Measurements from ENCODE around the gene ATP5ME.
"Not testable (repeated sequence)": the region's sequence is repeated elsewhere in the genome, so short reads cannot be mapped to it uniquely, and the experiment has no call there.

Gene ATP5ME

DNA sequence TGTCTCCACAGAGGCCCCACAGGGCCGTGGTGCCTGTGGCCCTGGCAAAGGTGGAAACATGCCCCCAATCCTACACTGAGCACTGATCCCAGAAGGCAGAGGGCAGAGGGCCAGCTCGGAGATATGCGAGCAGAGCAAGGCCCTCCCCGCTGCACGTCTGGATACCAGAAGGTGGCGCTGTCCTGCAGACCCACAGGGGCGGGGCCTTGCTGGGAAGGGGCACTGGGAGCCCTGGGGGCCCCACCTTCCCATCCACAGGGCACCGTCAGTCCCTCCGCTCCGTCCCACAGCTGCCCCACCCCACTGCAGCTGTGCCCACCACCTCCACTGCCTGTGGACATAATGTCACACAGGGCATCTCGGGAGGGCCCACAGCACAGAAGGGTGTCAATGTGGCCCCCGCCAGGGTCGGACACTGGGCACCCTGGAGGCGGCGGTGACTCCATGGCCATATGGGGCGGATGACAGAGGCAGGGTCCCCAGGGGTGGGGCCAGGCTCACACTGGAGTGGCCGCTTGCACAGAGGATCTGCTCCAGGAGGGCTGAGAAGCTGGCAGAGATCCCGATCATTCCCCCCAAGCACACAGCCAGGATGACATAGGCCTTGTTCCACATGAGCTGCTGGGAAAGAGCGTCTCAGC, 10.0 kb upstream of the ATP5ME start:
- DNase-seq (ENCODE audit: low spot score): peak; percentile 72

DNA sequence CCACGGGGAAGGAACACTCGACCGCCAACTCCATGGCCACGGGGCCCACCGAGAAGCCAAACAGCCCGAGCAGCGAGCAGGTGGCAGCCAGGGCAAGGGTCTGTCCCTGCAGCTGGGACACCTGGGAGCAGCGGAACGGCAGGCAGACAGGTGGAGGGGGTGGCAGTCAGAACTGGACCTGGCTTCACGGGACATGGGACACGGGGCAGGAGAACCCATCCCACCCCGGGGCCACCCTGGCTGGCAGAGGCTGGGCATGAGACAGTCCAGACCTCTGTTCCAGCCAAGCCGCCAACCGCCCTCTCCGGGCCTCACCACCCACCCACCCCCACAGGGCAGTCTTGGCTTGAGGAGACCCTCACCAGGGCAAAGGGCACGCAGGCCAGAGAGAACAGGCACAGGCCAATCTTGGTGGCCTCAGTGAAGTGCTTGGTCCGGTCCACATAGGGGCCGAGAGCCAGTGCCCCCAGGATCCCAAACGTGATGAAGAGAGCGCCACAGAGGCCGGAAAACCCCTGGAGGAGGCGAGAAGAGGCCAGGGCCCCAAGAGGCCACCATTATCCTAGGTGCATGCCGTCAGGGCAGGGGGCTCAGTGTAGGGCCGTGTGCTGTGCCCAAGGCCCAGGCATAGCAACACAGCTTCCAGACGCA, 9.3 kb upstream of the ATP5ME start:
- peak; percentile 65 for DNase-seq (ENCODE audit: low spot score)

DNA sequence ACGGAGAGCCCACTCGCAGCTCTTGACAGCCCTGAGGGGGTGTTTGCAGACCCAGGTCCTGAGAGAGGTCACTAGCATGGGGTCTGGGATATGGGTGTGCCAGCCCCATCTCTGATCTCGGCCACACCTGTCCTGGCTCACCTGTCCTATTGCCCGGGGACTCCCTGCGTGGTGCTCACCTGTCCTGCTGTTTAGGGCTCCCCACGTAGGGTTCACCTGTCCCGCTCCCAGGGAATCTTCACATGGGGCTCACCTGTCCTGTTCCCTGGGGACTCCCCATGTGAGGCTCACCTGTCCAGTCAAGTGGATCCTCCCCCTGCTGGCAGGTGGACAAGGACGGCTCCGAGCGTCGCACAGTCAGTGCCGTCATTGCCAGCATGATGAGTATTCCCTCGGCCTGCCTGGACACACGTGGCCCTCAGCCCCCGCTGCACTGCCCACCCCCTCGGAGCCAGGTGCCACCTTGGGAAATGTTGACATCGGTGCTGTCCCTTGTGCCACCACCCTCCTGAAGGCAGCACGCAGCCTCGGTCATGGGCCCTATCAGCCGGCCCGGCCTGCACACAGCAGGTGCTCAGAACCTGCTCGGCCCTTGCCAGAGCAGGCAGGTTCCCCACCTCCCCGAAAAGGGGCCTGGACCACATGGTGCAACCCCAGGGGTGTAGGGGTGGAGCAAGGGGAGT, 8.6 kb upstream of the ATP5ME start:
- peak; percentile 62 for DNase-seq (ENCODE audit: low spot score)

DNA sequence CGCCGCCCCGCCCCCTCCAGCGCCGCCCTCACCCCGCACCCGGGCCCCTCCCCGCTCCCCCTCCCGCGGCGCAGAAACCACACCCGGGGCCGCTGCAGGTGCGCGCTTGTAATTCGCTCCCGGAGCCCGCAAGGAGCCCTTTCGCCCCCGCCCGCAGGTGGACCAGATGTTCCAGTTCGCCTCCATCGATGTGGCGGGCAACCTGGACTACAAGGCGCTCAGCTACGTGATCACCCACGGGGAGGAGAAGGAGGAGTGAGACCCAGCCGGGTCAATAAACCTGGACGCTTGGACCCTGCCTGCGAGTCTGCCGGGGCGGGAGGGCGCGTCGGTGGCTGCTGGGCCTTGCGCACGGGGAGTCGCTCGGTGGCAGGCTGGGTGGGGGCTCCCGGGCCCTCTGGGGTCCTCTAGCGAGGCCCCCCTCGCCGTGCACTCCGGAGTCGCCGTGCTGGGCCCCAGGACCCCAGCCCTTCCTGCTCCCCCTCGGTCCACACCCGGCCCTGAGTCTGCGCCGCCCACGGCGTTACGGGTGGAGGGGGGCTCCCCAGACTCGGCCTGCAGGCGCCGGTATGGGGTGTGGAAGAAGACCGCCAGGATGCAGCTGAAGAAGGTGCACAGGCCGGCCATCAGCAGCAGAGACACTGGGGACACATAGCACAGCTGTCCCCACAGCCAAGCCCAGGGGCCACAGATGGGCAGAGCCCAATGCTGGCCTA, 7.8 kb upstream of the ATP5ME start:
- peak; percentile 63 for DNase-seq (ENCODE audit: low spot score)

DNA sequence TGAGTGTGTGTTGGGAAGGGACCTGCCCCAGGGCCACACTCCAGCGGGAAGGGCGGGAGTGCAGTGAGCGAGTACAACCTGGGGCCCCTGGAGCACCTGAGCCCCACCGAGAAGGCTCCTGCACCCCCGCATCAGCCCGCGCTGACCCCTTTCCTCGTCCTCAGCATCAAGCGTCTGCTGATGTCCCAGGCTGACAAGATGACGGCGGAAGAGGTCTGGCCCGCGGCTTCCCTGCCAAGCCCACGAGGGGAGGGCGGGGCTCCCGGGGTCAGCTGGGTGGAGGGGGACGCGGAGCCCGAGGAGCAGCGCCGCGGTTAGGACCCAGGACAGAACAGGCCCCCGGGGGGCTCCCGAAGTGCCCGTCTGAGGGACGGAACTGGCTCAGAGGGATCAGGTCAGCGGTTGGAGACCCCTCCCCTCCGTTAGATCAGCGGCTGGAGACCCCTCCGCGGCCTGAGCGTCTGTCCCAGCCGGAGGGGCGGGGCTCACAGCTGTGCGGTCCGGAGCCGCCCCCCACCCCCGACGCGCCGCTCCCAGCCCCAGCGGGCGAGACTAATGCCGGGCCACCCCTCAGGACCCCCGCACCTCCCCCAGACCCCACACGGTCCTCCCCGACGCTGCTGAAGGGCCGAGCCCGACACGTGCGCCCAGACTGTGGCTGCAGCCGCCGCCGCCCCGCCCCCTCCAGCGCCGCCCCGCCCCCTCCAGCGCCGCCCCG, 7.0 kb upstream of the ATP5ME start:
- DNase-seq (ENCODE audit: low spot score): peak; percentile 84

DNA sequence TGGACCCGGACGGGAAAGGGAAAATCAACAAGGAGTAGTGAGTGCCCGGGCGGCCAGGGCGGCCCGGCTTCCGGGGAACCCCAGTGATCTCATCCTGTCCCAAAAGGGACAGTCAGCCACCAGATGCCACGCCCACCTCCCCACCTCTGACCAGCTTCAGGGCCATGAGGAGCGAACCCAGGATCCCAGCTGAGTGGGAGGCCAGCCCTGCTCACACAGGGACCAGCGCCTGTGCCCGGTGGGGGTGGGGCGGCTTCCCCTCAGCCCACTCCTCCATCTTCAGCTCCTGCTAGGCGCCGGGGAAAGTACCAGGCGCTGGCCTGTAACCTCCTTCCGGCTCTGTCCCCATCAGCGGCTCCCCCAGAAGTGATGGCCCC, 6.5 kb upstream of the ATP5ME start:
- DNase-seq (ENCODE audit: low spot score): peak; percentile 61

DNA sequence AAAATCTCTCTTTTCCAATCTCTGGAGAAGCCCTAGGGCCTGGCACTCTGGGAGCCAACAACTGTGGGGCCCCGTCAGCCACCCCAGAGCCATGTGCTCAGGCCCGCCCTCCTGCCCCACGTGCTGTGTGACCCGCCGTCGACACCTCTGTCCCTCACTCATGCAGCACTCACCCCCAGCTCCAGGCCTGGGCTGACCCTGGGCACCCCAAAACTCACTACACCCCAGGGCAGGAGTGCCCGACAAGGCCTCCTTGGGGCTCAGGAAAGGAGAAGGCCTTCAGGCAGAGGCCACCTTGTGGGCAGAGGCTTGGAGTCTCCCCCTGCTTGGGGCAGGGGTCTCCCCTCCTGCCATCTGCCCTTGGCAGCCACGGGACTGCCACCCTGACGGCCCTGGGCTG, 6.0 kb upstream of the ATP5ME start:
- DNase-seq (ENCODE audit: low spot score): no peak

DNA sequence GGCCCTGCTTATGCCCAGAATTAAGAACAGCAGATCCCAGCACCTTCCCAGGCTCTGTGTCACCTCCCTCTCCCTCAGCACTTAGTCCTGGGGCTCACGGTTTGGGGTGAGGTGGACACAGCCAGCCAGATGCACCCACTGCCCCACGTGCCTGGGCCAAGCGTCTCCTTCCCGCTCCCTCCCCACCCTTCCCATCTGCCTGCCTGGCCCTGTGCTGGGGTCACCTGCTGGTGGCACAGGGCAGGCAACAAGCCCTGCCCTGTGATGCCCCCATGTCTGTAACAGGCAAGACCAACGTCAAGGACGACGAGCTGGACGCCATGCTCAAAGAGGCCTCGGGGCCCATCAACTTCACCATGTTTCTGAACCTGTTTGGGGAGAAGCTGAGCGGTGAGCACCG, 5.6 kb upstream of the ATP5ME start:
- DNase-seq (ENCODE audit: low spot score): peak; percentile 58

DNA sequence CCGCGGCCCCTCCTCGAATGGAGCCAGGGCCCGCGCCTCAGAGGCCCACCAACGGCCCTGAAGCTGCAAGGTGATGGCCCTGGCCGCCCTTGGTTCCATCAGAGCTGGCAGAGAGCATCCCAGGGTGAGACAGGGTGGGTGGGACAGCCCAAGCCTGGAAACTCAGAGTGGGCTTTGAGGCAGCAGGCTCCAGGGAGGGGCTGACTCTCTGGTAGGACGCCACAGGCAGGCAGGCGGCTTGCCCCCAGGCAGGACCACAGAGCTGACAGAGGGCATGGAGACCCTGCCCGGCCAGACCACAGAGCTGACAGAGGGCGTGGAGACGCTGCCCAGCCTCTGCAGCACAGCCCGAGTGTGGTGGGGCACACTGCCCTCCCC, 5.0 kb upstream of the ATP5ME start:
- DNase-seq (ENCODE audit: low spot score): no peak

DNA sequence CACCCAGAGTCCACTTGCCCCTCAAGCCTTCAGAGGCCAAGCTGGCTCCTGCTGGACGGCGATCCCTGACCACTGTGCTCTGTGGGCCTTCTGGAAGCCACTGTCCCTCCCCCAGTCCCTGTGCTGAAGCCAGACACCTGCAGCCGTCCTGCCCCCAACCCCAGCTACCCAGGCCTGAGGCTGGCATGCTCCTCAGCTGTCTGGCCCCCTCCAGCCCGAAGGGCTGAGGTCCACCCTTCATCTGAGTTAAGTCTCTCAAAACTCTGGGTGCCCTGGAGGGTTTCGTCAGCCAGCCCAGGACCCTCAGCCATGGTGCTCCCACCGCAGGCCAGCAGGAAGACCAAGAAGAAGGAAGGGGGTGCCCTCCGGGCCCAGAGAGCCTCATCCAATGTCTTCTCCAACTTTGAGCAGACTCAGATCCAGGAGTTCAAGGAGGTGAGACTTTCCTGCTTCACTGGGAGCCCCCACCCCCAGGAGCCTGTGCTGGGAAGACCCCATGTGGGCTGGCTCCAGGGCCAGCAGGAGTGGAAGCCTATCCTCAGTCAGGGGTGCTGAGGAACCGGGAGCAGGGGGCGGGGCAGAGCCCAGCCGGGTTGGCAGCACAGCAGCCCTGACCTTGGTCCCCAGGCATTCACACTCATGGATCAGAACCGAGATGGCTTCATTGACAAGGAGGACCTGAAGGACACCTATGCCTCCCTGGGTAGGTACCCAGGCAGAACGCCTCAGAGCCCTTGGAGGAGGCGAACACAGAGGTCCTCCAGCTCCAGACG, 4.4 kb upstream of the ATP5ME start:
- peak; percentile 64 for DNase-seq (ENCODE audit: low spot score)

DNA sequence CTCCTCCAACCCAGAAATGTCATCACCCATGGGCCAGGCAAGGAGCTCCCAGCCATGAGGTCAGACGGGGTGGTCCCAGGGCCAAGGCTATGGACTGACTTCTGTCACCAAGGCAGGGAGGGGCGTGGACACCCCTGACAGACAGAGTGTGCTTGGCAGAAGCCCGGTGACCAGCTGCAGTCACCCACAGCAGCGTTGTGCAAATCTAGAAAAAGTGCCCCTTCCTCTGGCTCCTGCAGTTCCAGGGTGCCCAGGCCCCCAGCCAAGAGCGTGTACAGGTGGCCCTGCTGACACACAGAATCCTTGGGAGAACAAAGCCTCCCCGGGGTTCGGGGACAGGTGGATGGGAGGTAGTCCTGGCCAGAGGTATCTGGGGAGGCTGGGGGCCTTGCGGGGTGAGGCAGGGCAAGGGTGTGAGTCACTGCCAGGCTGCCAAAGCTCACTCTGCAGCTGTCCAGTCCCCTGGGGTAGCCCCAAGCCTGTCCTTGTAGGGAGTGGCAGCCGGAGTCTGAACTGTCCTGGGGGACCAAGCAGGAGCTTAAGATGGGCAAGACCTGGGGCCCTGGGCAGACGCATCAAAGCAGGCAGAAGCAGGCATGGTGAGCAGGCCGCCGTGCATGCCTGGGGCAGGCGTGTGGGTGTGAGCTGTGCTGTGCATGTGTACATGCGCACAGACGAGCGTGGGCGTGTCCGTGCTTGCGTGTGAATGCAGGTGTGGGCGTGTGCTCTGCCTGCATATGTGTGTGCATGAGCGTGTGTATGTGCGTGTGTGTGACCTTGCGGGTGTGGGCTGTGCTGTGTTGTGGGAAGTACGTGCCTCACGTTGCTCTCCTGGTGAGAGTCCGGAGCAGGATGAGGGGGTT, 3.6 kb upstream of the ATP5ME start:
- DNase-seq (ENCODE audit: low spot score): no peak

DNA sequence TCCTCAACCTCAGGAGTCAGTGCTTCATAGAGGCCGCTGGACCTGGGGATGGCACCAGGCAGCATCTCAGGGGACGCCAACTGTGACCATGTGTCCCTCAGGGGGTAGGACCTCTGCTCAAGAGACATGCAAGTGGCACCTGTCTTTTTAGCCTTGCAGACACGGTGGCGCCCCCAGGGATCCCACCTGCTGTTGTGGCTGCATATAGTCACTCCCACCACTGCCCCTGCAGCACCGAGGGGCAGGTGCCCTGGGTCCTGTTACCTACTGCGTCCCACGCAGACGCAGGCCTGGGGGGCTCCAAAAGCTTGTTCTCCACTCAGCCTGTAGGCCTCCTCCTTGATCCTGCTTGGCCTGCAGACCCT, 2.8 kb upstream of the ATP5ME start:
- DNase-seq (ENCODE audit: low spot score): no peak

DNA sequence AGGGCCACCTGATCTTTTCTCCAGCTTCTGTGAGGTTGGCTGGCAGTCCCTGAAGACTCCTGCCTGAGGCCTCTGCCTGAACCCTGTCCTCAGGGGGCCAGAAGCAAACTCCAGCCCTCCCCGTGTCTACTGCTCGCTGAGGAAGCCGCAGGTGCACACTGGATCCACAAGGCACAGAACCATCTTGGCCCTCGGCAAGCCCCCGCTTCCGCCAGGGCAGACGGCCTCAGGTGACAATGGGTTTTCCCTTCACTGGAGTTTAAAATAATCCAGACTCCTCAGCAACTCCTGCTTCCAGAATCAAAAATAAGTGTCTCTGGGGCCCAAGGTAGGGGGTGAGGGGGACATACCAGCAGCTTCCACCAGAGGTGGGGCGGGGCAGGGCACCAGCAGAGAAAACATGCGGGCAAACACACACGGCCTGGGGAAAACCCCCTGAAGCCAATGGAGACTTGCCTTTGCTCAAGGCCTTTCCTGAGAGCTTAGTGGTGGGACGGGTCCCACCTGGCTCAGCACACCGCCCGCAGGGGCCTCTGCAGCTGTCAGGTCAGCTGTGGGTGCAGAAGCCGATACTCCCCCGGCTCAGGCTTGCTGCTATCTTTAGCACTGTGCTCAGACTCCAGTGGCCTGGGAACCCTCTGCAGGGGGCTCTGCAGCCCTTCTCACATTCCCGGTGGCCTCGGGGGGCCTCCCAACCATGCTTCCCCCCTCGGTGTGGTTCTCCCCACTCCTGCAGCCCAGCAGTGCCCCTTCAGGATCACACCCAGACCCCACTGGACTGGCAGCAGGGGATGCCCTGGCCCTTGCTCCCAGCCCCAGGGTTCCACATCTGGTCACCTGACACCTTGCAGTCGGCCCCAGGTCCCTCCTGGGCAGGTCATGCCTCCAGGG, 2.1 kb upstream of the ATP5ME start:
- DNase-seq (ENCODE audit: low spot score): peak; percentile 60

DNA sequence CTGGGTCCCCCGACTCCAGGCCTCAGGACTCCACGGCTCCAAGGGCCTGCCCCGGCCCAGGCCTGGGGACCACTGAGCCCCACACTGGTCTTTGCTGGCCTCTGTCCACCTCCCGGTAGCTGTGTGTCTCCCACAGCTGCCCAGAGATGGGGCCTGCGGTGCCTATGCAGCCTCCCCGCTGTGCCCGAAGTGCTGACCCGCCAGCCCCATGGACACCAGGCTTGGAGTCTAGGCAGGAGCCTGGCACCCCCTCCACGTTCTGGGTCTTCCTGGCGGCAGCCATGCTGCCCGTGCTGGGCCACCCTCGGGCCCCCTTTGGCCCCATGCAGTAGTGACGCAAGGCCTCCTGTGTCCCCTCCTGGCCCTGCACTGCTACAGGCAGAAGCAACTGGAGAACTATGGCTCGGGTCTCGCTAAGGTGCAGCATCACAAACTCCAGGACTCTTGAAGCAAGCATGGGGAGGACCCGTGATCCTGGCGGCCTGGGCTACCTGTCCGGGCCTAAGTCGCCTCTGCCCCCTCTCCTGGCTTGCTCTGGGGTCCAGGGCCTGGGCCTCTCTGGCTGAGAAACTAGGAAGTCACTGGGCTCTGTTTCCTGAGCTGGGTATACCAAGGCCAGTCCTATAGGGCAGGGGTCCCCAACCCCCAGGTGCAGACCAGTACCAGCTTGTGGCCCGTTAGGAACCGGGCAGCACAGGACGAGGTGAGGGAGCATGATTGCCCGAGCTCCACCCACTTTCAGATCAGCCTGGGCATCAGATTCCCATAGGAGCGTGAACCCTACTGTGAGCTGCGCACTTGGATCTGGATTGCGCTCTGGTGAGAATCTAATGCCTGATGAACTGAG, 1.2 kb upstream of the ATP5ME start:
- DNase-seq (ENCODE audit: low spot score): no peak

DNA sequence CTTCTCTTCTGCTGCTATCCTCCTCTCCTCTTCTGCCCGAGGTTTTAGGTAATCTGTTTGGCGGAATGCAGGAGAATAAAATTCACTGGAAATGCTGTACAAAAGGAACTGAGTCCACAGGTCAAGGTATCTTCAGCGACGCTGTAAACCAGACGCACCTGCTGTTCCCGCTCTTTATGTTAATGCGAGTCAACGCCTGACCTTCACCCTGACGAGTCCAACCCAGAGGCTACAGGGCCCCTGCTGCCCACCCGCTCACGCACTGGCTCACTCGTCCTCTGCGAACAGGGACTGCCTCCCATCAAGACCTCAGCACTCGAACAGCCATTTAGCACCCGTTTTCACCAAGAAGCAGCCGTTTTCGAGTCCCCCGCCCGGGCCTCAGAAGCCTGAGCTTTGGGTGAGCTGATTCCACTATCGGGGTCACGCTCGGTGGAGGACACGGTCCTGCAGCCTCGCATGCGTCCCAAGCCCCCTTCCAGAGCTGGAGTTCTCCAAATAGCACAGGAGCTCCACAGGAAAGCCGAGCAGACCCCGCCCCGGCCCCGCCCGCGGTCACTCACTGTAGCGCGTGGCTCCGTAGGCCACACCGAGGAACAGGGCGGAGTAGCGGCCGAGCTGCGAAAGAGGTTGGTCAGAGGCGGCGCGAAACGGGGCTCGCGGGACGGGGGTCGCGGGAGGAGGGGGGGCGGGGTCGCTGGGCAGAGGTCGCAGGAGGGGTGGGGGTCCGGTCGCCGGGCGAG, 556 bp downstream of the ATP5ME start:
- DNase-seq (ENCODE audit: low spot score): no peak

DNA sequence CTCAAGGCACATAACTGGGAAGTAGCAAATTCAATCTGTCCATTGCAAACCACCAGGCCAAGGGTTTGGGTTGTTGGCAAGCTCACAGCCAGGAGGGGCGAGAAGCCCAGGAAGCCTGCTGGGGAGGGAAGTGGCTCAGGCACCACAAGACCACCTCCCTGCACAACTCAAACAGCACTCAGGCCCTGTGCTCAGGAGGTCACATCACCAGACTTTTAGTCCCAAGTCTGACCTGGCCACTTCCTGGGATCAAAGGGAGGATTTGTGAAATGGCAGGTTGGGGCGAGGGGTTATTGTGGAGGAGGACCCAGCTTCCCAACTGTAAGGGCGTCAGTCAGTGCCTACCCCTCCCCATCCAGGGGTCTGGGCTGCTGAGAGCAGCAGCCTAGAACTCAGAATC, 2.3 kb downstream of the ATP5ME start:
- DNase-seq (ENCODE audit: low spot score): peak; percentile 53

DNA sequence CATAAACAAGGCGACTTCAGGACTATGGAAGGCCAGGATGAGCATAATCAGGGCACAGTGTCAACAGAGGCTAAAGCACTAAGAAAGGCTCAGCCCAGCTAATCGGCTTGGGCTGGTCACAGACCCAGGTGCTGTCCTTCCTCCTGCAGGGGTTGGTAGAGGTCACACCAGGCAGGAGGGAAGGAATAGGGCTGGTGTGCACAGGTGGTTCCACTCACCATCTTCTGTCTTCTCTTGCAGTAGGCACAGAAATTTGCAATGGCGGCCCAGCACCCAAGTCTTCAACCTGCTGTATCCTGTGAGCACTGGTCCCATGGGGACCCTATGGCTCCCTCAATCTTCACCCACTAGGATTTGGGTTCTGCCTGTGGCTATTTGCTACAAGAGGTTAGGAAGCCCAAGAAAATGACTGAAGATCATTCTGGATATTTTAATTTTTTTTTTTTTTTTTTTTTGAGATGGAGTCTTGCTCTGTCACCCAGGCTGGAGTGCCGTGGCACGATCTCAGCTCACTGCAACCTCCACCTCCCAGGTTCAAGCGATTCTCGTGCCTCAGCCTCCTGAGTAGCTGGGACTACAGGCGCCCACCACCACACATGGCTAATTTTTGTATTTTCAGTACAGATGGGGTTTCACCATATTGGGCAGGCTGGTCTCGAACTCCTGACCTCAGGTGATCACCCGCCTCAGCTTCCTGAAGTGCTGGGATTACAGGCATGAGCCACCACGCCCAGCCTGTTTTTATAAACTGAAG, 4.1 kb downstream of the ATP5ME start:
- DNase-seq (ENCODE audit: low spot score): not testable (repeated sequence)

Measured in left forelimb (tissue), 1 donor.